Hematopoietic multipotent progenitor cell treated with erythropoietin and hydrocortisone succinate and interleukin-3 and kit ligand, for 17 days (in vitro differentiated cells): Measurements from ENCODE around the gene SF3B1.
"Not testable (repeated sequence)": the region's sequence is repeated elsewhere in the genome, so short reads cannot be mapped to it uniquely, and the experiment has no call there.

Experiments
- DNase-seq: peaks from one replicate; pipeline ENCODE4 v3.0.0-alpha.2; 2015; ENCODE audit warnings: low spot score

The SF3B1 gene

GRCh38 chr2:197434541-197435513, at the start of gene SF3B1:
Gene SF3B1 (minus strand): TSS chr2:197435028. CDS start chr2:197434999, 29 bp downstream.
- peak; percentile 99 for DNase-seq

- DNase-seq, result not testable (repeated sequence)
These were observed 49.4 kb upstream of the SF3B1 start for GRCh38 chr2:197484248-197484647.

- no peak for DNase-seq
These were observed 45.6 kb upstream of the SF3B1 start for GRCh38 chr2:197480165-197481036.

- peak; percentile 61 for DNase-seq
These were observed 43.0 kb upstream of the SF3B1 start for GRCh38 chr2:197477797-197478196.

DNA sequence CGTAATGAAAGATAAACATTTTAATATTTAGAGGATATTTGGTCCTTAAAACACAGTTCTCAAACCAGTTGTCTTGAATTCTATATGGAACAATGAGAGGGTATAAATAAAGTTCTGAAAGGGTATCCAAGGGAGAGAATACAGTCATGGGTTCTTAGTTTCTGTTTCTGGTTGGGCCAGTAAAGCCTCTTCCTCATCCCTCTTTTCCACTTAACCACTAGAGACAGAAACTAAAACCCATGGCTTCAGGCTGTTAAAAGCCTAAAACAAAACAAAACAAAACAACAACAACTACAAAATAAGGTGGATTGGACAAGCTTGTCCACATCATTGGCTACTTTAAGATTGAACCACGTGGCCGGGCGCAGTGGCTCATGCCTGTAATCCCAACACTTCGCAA, 37.3 kb upstream of the SF3B1 start:
- DNase-seq, result no peak

GRCh38 chr2:197464175-197464574, 29.3 kb upstream of the SF3B1 start:
- no peak for DNase-seq

DNA sequence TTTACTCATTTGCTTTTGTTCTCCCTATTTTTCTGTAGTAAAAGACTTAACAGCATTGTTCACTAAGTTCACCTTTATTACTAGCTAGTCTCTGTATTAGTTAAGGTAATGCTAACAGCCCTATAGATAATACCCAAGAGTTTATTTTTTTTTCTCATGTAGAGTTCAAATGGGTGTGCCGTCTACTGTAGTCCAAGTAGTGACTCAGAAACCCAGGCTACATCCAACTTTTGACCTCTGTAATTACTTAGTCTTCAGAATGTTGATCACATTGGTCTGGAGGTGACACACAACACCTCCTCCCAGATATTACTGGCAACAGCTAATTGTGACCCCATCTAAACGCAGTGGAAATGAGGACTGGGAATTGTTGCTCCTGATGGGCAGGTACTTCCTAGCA, 26.2 kb upstream of the SF3B1 start:
- peak; percentile 69 for DNase-seq

DNA sequence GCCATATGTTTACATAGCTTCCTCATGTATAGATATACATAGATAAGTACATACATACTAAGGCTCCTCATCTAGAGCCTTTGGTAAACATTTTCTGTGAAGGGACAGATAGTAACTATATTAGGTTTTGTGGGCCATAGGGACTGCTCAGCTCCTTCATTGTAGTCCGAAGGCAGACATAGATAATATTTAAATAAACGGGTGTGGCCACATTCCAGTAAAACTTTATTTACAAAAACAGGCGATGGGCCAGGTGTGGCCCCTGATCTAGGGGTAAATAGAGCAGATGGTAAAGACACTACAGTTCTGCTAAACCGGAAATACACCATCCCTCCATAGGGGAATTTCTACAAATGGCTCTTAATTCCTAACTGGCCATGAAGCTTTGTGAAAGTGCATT, 25.8 kb upstream of the SF3B1 start:
- peak; percentile 54 for DNase-seq

GRCh38 chr2:197455428-197455827, 20.6 kb upstream of the SF3B1 start:
- no peak for DNase-seq

DNA sequence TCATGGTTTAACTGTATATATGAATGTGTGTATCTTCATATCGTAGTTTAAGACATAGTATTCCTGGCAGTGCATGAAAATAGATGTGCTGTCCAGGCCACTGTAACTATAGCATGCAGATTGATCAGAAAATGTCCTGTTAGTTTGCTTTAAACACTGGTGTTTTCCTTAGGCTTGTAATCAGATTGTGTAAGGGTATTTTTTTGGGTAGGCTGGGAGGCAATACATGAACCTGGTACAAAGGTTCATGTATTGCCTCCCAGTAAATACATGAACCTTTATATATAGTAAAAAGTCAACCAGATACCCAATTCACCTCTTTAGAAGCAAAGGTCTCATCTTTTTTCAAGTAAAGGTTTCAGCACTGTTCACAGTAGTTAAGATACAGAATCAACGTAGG, 20.1 kb upstream of the SF3B1 start:
- DNase-seq, result peak; percentile 43

DNA sequence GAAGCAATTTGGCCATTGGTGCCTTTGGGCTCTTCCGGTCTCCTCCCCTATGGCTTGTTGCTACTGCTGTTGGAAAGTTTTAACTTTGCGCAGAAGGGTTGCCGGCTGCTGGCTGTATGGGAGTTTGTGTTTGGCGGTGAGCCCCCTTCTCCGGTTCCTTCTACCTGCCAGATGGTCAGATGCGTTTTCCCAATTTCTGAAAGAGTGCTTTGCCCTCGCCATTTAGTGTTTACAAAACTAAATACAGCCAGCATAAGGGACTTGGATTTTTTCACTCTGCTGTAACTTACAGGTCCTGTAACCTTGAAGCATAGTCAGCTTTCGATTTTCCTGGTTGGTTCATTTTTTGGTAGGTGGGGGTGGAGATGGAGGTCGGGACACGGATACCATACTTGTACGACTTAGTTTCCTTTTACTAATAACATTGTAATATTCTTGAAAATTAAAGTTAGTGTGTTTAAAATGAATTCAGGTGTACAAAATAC, 19.1 kb upstream of the SF3B1 start:
- no peak for DNase-seq

DNA sequence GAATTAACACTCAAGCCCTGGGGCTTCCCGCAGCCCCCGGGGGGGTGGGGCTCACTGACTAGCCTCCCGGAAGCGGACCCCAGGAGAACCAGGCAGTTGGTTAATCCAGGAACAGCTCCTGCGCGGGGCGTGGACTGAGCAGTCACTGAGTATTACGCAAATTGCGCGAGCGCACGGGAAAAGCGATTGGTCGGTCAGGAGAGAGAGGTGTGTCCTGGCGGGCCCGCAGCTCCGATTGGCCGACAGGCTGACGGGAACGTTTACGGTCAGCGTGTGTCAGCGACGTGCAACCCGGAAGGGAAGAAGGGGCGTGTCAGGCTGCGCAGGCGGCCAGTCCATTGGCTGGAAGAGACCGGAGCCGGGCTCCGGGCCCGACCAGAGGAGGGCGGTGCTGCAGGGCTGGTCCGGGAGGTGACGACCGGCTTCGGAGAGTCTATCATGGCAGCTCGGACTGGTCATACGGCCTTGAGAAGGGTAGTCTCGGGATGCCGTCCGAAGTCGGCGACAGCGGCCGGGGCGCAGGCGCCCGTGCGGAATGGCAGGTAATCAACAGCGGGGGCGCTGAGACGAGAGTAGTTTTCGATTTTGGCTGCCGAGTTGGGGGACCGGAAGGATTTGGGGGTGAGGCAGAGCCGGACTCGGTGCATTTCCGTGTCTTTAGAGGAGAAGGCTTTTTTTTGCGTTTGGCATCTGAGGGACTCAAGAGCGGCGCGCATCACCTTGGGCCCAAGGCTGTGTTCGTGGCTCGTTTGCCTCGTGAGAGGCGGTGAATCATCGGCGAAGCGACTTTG, 18.5 kb upstream of the SF3B1 start, which contains the start of gene COQ10B:
Gene COQ10B, plus strand, starts transcription at position 430 of the 791 bp plus-strand sequence. Its CDS starts 9 bp downstream, at position 439.
- DNase-seq, result peak; percentile 99

DNA sequence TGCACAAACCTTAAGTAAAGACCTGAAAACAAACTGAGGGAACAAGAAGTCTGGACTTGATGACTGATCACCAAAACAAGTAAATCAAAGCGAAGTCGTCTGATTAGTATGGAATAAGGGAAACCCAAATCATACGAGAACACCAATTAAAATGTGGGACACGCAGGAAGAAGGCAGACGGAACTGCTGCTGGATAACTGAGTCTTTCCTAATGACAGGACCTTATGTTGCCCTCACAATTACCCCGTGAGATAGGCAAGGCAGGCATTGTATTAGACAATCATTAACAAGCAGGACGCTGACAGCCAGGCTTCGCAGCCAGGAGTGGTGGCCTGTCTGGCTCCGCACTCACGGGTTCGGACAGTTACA, 17.9 kb upstream of the SF3B1 start:
- DNase-seq, result no peak

- not testable (repeated sequence) for DNase-seq
These were observed 16.1 kb upstream of the SF3B1 start for GRCh38 chr2:197450935-197451358.

GRCh38 chr2:197450465-197450864, 15.6 kb upstream of the SF3B1 start:
- no peak for DNase-seq

DNA sequence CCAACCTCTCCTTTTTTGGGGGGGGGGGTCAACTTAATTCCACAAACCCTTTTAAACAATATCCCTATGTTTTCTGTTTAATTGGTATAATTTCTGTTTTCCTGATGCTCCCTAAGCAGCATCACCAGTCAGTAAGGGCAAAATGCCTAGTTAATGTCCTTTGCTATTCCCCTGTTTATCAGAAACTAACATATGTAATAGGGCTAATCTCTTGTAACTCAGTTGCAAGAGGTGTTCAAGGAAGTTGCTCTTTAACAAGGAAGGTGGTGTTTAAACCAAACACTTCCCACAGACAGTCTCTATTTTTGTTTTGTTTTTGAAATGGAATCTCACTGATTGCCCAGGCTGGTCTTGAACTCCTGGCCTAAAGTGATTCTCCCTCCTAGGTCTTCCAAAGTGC, 12.0 kb upstream of the SF3B1 start:
- DNase-seq, result peak; percentile 53

DNA sequence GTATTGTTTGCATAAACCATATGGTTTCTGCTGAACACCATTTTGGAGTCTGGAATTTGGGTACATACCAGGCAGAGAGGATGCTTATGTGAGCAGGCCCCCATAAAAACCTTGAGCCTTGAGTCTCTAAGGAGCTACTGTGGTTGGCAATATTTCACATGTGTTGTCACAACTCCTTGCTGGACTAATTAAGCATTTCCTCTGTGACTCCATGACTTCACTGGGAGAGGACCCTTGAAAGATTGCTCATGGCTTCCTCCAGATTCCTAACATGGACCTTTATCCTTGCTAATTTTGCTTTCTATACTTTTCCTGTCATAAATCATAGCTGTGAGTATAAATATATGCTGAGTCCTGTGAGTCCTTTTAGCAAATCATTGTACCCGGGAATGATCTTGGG, 10.9 kb upstream of the SF3B1 start:
- no peak for DNase-seq

- DNase-seq, result no peak
These were observed 8.0 kb upstream of the SF3B1 start for GRCh38 chr2:197442857-197443256.

DNA sequence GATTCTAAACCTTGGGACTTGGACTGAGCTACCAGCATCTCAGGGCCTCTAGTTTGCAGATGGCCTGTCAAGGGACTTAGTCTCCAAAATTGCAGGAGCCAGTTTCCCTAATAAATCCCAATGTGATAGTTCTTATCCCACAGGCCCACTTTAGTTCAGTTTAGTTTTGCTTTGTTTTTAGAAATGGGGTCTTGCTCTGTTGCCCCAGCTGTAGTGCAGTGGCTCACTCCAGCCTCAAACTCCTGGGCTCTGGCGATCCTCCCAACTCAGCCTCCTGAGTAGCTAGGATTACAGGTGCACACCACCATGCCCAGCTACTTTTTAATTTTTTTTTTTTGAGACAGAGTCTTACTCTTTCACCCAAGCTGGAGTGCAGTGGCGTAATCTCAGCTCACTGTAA, 2.6 kb upstream of the SF3B1 start:
- no peak for DNase-seq

- peak; percentile 43 for DNase-seq
These were observed 981 bp upstream of the SF3B1 start for GRCh38 chr2:197435598-197436420.
